Activated CD8-positive, alpha-beta memory T cell treated with anti-CD3 and anti-CD28 coated beads, Interleukin-2, amount 10 ng/mL, durations not matched to agents 7 days and 5 days (primary cell): ENCODE results near the gene SERPINB1. TPM values are rescaled to one million over a fixed set of nuclear protein-coding genes. Genes with fewer than 3 reads are reported as not detected.

Source experiments
- ATAC-seq: fragments of 150-1000 bp; cut with Tn5 transposase; one replicate; pipeline ENCODE4 v1.10.0; 2021; ENCODE audit warnings: moderate library complexity
- CTCF ChIA-PET: fragments of 350-600 bp; sonication (Branson Sonifier 250); formaldehyde crosslinking; loops from one replicate; lab custom pipeline; 2021; ENCODE audit warnings: antibody characterized with exemption; lab: Charles Lee
- DNase-seq: peaks from one replicate; pipeline ENCODE4 v3.0.0-alpha.2; 2020
- H3K27ac Mint-ChIP-seq: one replicate; pipeline ENCODE4 v1.8.0; 2021; ENCODE audit warnings: mild to moderate bottlenecking, mixed read lengths
- H3K27me3 Mint-ChIP-seq: one replicate; pipeline ENCODE4 v1.8.0; 2021; ENCODE audit warnings: mixed read lengths
- H3K36me3 Mint-ChIP-seq: one replicate; pipeline ENCODE4 v1.8.0; 2021; ENCODE audit warnings: mild to moderate bottlenecking, mixed read lengths
- H3K4me1 Mint-ChIP-seq: one replicate; pipeline ENCODE4 v1.8.0; 2021; ENCODE audit warnings: mixed read lengths
- H3K4me3 Mint-ChIP-seq: one replicate; pipeline ENCODE4 v1.8.0; 2021; ENCODE audit warnings: mild to moderate bottlenecking, moderate library complexity, mixed read lengths
- H3K9me3 Mint-ChIP-seq: one replicate; pipeline ENCODE4 v1.8.0; 2022; ENCODE audit warnings: low read depth, mixed read lengths
- microRNA-seq: library from miRNA; unstranded; fragments of <30 nt; microRNA quantifications from one replicate; pipeline ENCODE4 v1.2.0, GENCODE V29; 2022
- total RNA-seq, 2 experiments: library from RNA; stranded (reverse); gene quantifications; one replicate each; pipeline ENCODE4 v1.2.3, GENCODE V29; 2021

SERPINB1 gene
- total RNA-seq, 2 experiments from 2014 or later: 55.2 to 65.7 TPM

- H3K36me3 Mint-ChIP-seq: peaks cover 15% of the 10 kb centered on the region
- CTCF ChIA-PET: interaction anchor here (0.7 to 3.8 kb wide), 44 partner anchors 8 to 335 kb away, joined by 3 to 55 read pairs (median 5); partner anchors contain the start of genes MYLK4, SERPINB1 and WRNIP1
- peak; percentile 86 for DNase-seq
- no peak overlapping the region for H3K4me3 Mint-ChIP-seq
- H3K9me3 Mint-ChIP-seq: no peaks in the 10 kb centered on the region
- ATAC-seq: peak; percentile 82
- no peaks in the 10 kb centered on the region for H3K27me3 Mint-ChIP-seq
- H3K4me1 Mint-ChIP-seq: peaks cover 34% of the 10 kb centered on the region
- peak overlapping the region; percentile 76 for H3K27ac Mint-ChIP-seq
Observed at GRCh38 chr6:2790588-2791449, 50.8 kb downstream of the SERPINB1 start.

- H3K4me3 Mint-ChIP-seq: no peak overlapping the region
- CTCF ChIA-PET: no interaction called here
Observed at GRCh38 chr6:2786269-2786668, 55.4 kb downstream of the SERPINB1 start.

GRCh38 chr6:2784930-2785329, 56.7 kb downstream of the SERPINB1 start:
- Mint-ChIP-seq H3K27me3 (no peaks in the 10 kb centered on the region), H3K4me1 (peaks cover 4% of the 10 kb centered on the region), H3K36me3 (peaks cover 35% of the 10 kb centered on the region), H3K9me3 (no peaks in the 10 kb centered on the region), H3K4me3 (no peak overlapping the region), H3K27ac (no peak overlapping the region)
- CTCF ChIA-PET: interaction anchor here (1.2 to 1.7 kb wide), 2 partner anchors 16 to 204 kb away, joined by 3 to 4 read pairs; no protein-coding TSS in a partner anchor
- ATAC-seq (no peak), DNase-seq (no peak)

More at GRCh38 chr6:2786269-2786668, 55.4 kb downstream of the SERPINB1 start:
- Mint-ChIP-seq H3K36me3 (peaks cover 26% of the 10 kb centered on the region), H3K4me1 (peaks cover 6% of the 10 kb centered on the region), H3K9me3 (no peaks in the 10 kb centered on the region), H3K27ac (no peak overlapping the region), H3K27me3 (no peaks in the 10 kb centered on the region)
- ATAC-seq: no peak
- DNase-seq: no peak

DNA sequence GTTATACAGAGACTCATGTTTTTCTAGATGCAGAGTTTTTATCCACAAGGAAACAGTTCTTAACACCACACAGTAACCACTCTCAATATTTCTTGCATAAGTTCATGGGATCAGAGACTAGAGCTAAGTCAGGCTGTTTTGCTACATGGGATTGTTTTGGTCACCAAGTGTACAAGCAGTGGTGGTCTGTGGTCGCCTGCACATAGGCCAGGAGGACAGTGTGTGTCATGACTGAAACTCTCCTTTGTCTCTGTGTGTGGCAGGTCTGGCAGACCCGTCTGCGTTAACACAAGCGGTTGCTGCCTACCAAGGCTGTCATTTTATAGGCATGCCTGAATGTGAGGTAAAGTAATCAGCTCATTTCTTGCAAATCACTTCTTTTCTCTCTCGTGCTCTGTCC, 57.6 kb downstream of the SERPINB1 start:
- no peak for ATAC-seq

DNA sequence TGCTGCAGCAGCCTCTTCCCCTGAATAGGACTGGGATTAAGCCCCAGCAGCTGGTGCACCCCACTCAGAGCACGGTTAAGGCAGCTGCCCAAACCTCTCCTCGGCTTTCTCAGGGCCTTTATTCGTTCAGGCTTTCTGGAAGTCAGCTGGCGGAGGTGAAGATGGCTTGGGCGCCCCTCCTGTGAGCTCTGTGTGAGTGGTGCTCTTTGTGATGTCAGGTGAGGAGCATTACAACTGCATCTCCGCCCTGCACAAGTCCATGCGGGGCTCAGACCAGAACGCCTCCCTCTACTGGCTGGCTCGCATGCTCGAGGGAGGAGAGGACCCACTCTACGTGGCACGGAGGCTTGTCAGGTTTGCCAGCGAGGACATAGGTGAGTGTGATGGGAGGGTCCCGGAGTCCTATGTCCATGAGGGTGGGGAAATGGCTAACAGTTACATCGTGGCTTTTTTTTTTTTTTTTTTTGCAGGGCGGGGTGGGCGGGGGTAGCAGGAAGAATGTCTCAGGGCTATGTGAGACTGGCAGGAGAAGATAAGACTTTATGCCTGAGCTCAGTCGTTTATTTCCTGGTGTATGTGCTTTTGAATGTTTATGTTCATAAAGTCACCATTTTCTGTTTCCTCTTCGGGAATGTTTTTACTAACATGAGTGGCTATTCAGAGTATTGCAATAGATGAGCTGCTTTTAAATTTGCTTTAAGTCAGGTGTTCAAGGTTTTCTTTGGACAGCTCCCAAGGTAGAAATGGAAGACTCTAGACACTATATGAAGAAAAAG, 58.3 kb downstream of the SERPINB1 start:
- no peak for DNase-seq
- Mint-ChIP-seq H3K9me3 (no peaks in the 10 kb centered on the region), H3K27ac (no peak overlapping the region), H3K36me3 (peaks cover 48% of the 10 kb centered on the region), H3K4me1 (peaks cover 4% of the 10 kb centered on the region), H3K27me3 (no peaks in the 10 kb centered on the region), H3K4me3 (no peak overlapping the region)
- CTCF ChIA-PET: interaction anchor here (0.9 to 1.7 kb wide), 8 partner anchors 8 to 205 kb away, joined by 3 to 9 read pairs (median 4); no protein-coding TSS in a partner anchor
- no peak for ATAC-seq

More for the DNA sequence above, 57.6 kb downstream of the SERPINB1 start:
- CTCF ChIA-PET: interaction anchor here (0.9 to 1.7 kb wide), 6 partner anchors 10 to 205 kb away, joined by 3 to 4 read pairs (median 4); no protein-coding TSS in a partner anchor
- Mint-ChIP-seq H3K36me3 (peaks cover 42% of the 10 kb centered on the region), H3K4me1 (peaks cover 4% of the 10 kb centered on the region), H3K27me3 (no peaks in the 10 kb centered on the region), H3K9me3 (no peaks in the 10 kb centered on the region), H3K27ac (no peak overlapping the region), H3K4me3 (no peak overlapping the region)
- no peak for DNase-seq

- Mint-ChIP-seq H3K27me3 (no peaks in the 10 kb centered on the region), H3K4me1 (peaks cover 4% of the 10 kb centered on the region), H3K9me3 (no peaks in the 10 kb centered on the region), H3K4me3 (no peak overlapping the region), H3K36me3 (peaks cover 47% of the 10 kb centered on the region), H3K27ac (no peak overlapping the region)
- ATAC-seq: no peak
- CTCF ChIA-PET: interaction anchor here (1.3 to 1.6 kb wide), 2 partner anchors 8 to 44 kb away, joined by 4 to 9 read pairs; no protein-coding TSS in a partner anchor
- no peak for DNase-seq
Observed at GRCh38 chr6:2782825-2783187, 58.9 kb downstream of the SERPINB1 start.

- CTCF ChIA-PET: interaction anchor here (1.3 to 1.6 kb wide), 2 partner anchors 9 to 44 kb away, joined by 4 to 9 read pairs; no protein-coding TSS in a partner anchor
- no peak for ATAC-seq
- peaks cover 43% of the 10 kb centered on the region for H3K36me3 Mint-ChIP-seq
- no peak overlapping the region for H3K4me3 Mint-ChIP-seq
- peaks cover 7% of the 10 kb centered on the region for H3K4me1 Mint-ChIP-seq
- no peak overlapping the region for H3K27ac Mint-ChIP-seq
- no peak for DNase-seq
- no peaks in the 10 kb centered on the region for H3K9me3 Mint-ChIP-seq
- no peaks in the 10 kb centered on the region for H3K27me3 Mint-ChIP-seq
Observed at GRCh38 chr6:2782356-2782708, 59.3 kb downstream of the SERPINB1 start.

Small RNAs within 50 kb of the gene (microRNA-seq; reads per million reads assigned to microRNA genes)
- gene MIR4645: 3.4 reads per million

Other genes starting within 250 kb of the SERPINB1 start
- under 1 TPM; 0.18 to 0.23 TPM for gene MYLK4, start 90.9 kb downstream of the SERPINB1 start, total RNA-seq
- 10 to 100 TPM; 48.7 to 53.3 TPM for gene WRNIP1, start 76.5 kb downstream of the SERPINB1 start, total RNA-seq
- 10 to 100 TPM; 56.0 to 94.9 TPM for gene SERPINB9, start 61.4 kb upstream of the SERPINB1 start, total RNA-seq
- 10 to 100 TPM; 55.2 to 56.0 TPM for gene SERPINB6, start 129.7 kb upstream of the SERPINB1 start, total RNA-seq
- gene NQO2, start 158.0 kb upstream of the SERPINB1 start, total RNA-seq: 10 to 100 TPM; 11.9 to 14.5 TPM
- 10 to 100 TPM; 26.6 to 29.6 TPM for gene RIPK1, start 226.6 kb upstream of the SERPINB1 start, total RNA-seq